ENCODE results near the gene YARS1.

DNA sequence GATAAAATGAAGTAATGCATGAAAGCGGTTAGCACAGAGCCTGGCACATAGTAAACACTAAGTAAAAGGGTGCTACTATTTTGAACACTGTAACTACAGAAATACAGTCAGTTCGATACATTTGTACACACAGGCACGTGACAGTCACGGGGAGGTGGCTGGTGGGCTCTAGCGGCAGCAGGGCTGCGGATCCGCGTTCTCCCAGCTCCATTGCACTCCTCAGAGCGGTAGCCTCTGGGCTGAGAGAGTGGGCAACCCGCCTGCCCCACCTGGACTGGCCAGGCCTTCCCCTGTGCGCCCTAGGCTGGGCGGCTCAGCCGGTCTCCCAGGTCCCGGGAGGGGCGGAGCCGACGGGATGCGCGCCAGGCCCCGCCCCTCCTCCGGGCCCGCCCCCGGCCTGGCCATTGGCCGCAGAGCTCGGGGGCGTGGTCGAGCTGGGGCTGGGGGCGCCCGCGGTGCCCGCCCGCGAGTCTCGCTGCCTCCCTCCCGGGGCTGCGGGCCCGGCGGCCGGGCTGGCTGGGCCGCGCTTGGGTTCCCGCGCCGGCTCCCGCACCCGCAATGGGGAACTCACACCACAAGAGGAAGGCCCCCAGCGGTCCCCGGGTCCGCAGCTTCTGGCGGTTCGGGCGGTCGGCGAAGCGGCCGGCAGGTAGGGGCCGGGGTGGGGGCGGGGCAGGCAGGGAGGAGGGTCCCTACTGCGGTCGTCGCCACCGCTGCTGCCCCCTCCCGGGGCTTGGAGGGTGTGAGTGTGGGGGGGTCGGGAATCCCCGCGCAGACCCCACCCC, 63.4 kb downstream of the YARS1 start:
- TF ChIP-seq CTCF (IDR thresholded peaks at IDR 0.05), result no peak
- TF ChIP-seq POLR2A (IDR thresholded peaks at IDR 0.05), result no peak
